ENCODE measurements around the gene EFNA1.
"Not testable (repeated sequence)": the region's sequence is repeated elsewhere in the genome, so short reads cannot be mapped to it uniquely, and the experiment has no call there.

Gene EFNA1

GRCh38 chr1:155137154-155137949 is 9.7 kb downstream of the EFNA1 start:
- DNase-seq = no peak
- peak overlapping the region; percentile 99 for H3K27ac Mint-ChIP-seq
- H3K4me1 Mint-ChIP-seq = peaks cover 24 to 43% of the 10 kb centered on the region in 2 donors
- ATAC-seq (replicated peaks) = no peak
- no peaks in the 10 kb centered on the region for H3K27me3 Mint-ChIP-seq
- no peaks in the 10 kb centered on the region for H3K9me3 Mint-ChIP-seq
- H3K4me3 Mint-ChIP-seq = peak overlapping the region; percentile 89 to 97
- peaks cover 21 to 40% of the 10 kb centered on the region in 2 donors for H3K36me3 Mint-ChIP-seq

GRCh38 chr1:155139895-155140629 is 12.4 kb downstream of the EFNA1 start, which contains the start of gene DPM3:
Gene DPM3, minus strand, starts transcription at chr1:155140531. Its CDS starts 291 bp downstream, at chr1:155140240.
- Mint-ChIP-seq H3K27me3 (no peaks in the 10 kb centered on the region), H3K9me3 (no peaks in the 10 kb centered on the region), H3K4me1 (peaks cover 17 to 38% of the 10 kb centered on the region in 2 donors), H3K36me3 (peaks cover 18 to 40% of the 10 kb centered on the region in 2 donors), H3K4me3 (peak within 1 kb of the TSS; percentile 88 to 96), H3K27ac (peak within 1 kb of the TSS; percentile 93)
- DNase-seq (peak; percentile 82), ATAC-seq (replicated peaks) (peak; percentile 75 to 79)

GRCh38 chr1:155140630-155140953 is 12.9 kb downstream of the EFNA1 start:
- peaks cover 17 to 36% of the 10 kb centered on the region in 2 donors for H3K4me1 Mint-ChIP-seq
- peak overlapping the region; percentile 88 to 96 for H3K4me3 Mint-ChIP-seq
- H3K36me3 Mint-ChIP-seq = peaks cover 14 to 36% of the 10 kb centered on the region in 2 donors
- H3K27ac Mint-ChIP-seq = peak overlapping the region; percentile 93
- DNase-seq (no peak), ATAC-seq (replicated peaks) (no peak)
- no peaks in the 10 kb centered on the region for H3K9me3 Mint-ChIP-seq
- H3K27me3 Mint-ChIP-seq = no peaks in the 10 kb centered on the region

GRCh38 chr1:155141749-155142148 is 14.1 kb downstream of the EFNA1 start:
- Mint-ChIP-seq H3K4me3 (no peak overlapping the region), H3K4me1 (peaks cover 17 to 34% of the 10 kb centered on the region in 2 donors), H3K27ac (no peak overlapping the region), H3K9me3 (no peaks in the 10 kb centered on the region), H3K27me3 (no peaks in the 10 kb centered on the region), H3K36me3 (peaks cover 14 to 29% of the 10 kb centered on the region in 2 donors)
- DNase-seq (no peak), ATAC-seq (replicated peaks) (no peak)

GRCh38 chr1:155145491-155145890 is 17.8 kb downstream of the EFNA1 start:
- no peak overlapping the region for H3K27ac Mint-ChIP-seq
- H3K36me3 Mint-ChIP-seq = peaks cover under 1 to 3% of the 10 kb centered on the region in 2 donors
- no peak overlapping the region for H3K4me3 Mint-ChIP-seq
- no peaks in the 10 kb centered on the region for H3K27me3 Mint-ChIP-seq
- peaks cover 15 to 21% of the 10 kb centered on the region in 2 donors for H3K4me1 Mint-ChIP-seq
- H3K9me3 Mint-ChIP-seq = peaks cover 0 to 2% of the 10 kb centered on the region in 2 donors
- no peak for DNase-seq
- ATAC-seq (replicated peaks) = no peak

GRCh38 chr1:155155996-155156643 is 28.4 kb downstream of the EFNA1 start:
- not testable (repeated sequence) for H3K4me1 Mint-ChIP-seq; H3K4me3 Mint-ChIP-seq; H3K27me3 Mint-ChIP-seq; H3K27ac Mint-ChIP-seq; H3K36me3 Mint-ChIP-seq; ATAC-seq (replicated peaks); DNase-seq; H3K9me3 Mint-ChIP-seq

- ATAC-seq (replicated peaks) (no peak), DNase-seq (no peak)
- no peak overlapping the region for H3K27ac Mint-ChIP-seq
- no peaks in the 10 kb centered on the region for H3K27me3 Mint-ChIP-seq
- peaks cover 0 to 3% of the 10 kb centered on the region in 2 donors for H3K9me3 Mint-ChIP-seq
- no peak overlapping the region for H3K4me3 Mint-ChIP-seq
- H3K36me3 Mint-ChIP-seq = no peaks in the 10 kb centered on the region
- no peaks in the 10 kb centered on the region for H3K4me1 Mint-ChIP-seq
These were observed 31.3 kb downstream of the EFNA1 start for GRCh38 chr1:155158991-155159390.

- no peaks in the 10 kb centered on the region for H3K4me1 Mint-ChIP-seq
- H3K9me3 Mint-ChIP-seq = peaks cover 0 to 3% of the 10 kb centered on the region in 2 donors
- no peak overlapping the region for H3K4me3 Mint-ChIP-seq
- no peaks in the 10 kb centered on the region for H3K36me3 Mint-ChIP-seq
- no peak for ATAC-seq (replicated peaks)
- H3K27me3 Mint-ChIP-seq = no peaks in the 10 kb centered on the region
- no peak for DNase-seq
- no peak overlapping the region for H3K27ac Mint-ChIP-seq
These were observed 32.5 kb downstream of the EFNA1 start for GRCh38 chr1:155160128-155160527.

GRCh38 chr1:155162631-155163030 is 35.0 kb downstream of the EFNA1 start:
- H3K9me3 Mint-ChIP-seq; H3K27me3 Mint-ChIP-seq; H3K36me3 Mint-ChIP-seq; ATAC-seq (replicated peaks); H3K4me3 Mint-ChIP-seq; DNase-seq: not testable (repeated sequence)
- Mint-ChIP-seq H3K4me1 (peaks cover 9 to 15% of the 10 kb centered on the region in 2 donors), H3K27ac (peak overlapping the region; percentile 31)

GRCh38 chr1:155163785-155164184 is 36.1 kb downstream of the EFNA1 start:
- not testable (repeated sequence) for H3K9me3 Mint-ChIP-seq

GRCh38 chr1:155164625-155165024 is 36.9 kb downstream of the EFNA1 start:
- H3K9me3 Mint-ChIP-seq; DNase-seq; ATAC-seq (replicated peaks); H3K4me3 Mint-ChIP-seq; H3K27ac Mint-ChIP-seq; H3K27me3 Mint-ChIP-seq: not testable (repeated sequence)
- Mint-ChIP-seq H3K4me1 (peaks cover 17 to 21% of the 10 kb centered on the region in 2 donors), H3K36me3 (peaks cover 7 to 10% of the 10 kb centered on the region in 2 donors)

More at GRCh38 chr1:155163785-155164184, 36.1 kb downstream of the EFNA1 start:
- H3K4me3 Mint-ChIP-seq; DNase-seq; H3K36me3 Mint-ChIP-seq; H3K27ac Mint-ChIP-seq; H3K27me3 Mint-ChIP-seq; ATAC-seq (replicated peaks): not testable (repeated sequence)
- H3K4me1 Mint-ChIP-seq = peaks cover 14 to 21% of the 10 kb centered on the region in 2 donors

- peak overlapping the region in 1 of 2 donors; percentile 80 for H3K4me3 Mint-ChIP-seq
- H3K27me3 Mint-ChIP-seq = no peaks in the 10 kb centered on the region
- ATAC-seq (replicated peaks) (no peak), DNase-seq (no peak)
- peaks cover 13 to 17% of the 10 kb centered on the region in 2 donors for H3K36me3 Mint-ChIP-seq
- H3K4me1 Mint-ChIP-seq = peaks cover 18 to 22% of the 10 kb centered on the region in 2 donors
- H3K27ac Mint-ChIP-seq = no peak overlapping the region
- H3K9me3 Mint-ChIP-seq = no peaks in the 10 kb centered on the region
These were observed 38.4 kb downstream of the EFNA1 start for GRCh38 chr1:155166051-155166470.

- H3K4me1 Mint-ChIP-seq = peaks cover 18 to 28% of the 10 kb centered on the region in 2 donors
- no peaks in the 10 kb centered on the region for H3K27me3 Mint-ChIP-seq
- H3K36me3 Mint-ChIP-seq = peaks cover 13 to 17% of the 10 kb centered on the region in 2 donors
- H3K9me3 Mint-ChIP-seq = no peaks in the 10 kb centered on the region
- DNase-seq (no peak), ATAC-seq (replicated peaks) (peak; percentile 31 to 34)
- H3K4me3 Mint-ChIP-seq = peak overlapping the region; percentile 80 to 86
- H3K27ac Mint-ChIP-seq = peak overlapping the region; percentile 79
These were observed 38.9 kb downstream of the EFNA1 start for GRCh38 chr1:155166471-155167165.

Measured in stimulated activated naive B cell treated with anti-CD40 and anti-IgM and Interleukin-4, amounts not matched to agents 10 μg/mL and 1 μg/mL and 100 μg/mL, for 72 hours (primary cell).